DMS 273 (cell line): Measurements from ENCODE around the gene SPRY1.
A peak's percentile ranks its signal among the peaks of the same experiment; 100 is the strongest.

Source experiments
- DNase-seq: peaks from one replicate; lab custom pipeline; 2025; ENCODE audit not compliant: unreplicated experiment; lab: John Stamatoyannopoulos, UW

The SPRY1 gene

DNA sequence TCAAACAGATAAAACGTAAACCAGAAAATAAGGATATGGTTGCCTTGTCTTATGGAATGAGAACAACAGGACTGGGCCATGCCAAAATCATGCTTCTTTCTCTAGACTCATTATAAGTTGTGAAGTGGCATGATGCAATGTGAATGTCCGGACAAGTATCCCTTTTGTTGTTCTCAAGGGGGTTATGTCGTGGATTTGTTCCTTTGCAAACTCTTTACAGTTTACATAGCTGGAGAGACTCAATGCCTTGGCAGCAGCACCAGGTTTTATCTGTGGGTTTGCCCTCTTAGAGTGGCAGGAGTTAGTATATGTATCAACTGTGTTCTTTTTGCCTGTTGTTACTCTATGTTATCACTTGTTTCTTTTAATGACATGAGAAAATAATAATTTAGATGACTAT, 41.4 kb downstream of the SPRY1 start:
- no peak for DNase-seq

DNA sequence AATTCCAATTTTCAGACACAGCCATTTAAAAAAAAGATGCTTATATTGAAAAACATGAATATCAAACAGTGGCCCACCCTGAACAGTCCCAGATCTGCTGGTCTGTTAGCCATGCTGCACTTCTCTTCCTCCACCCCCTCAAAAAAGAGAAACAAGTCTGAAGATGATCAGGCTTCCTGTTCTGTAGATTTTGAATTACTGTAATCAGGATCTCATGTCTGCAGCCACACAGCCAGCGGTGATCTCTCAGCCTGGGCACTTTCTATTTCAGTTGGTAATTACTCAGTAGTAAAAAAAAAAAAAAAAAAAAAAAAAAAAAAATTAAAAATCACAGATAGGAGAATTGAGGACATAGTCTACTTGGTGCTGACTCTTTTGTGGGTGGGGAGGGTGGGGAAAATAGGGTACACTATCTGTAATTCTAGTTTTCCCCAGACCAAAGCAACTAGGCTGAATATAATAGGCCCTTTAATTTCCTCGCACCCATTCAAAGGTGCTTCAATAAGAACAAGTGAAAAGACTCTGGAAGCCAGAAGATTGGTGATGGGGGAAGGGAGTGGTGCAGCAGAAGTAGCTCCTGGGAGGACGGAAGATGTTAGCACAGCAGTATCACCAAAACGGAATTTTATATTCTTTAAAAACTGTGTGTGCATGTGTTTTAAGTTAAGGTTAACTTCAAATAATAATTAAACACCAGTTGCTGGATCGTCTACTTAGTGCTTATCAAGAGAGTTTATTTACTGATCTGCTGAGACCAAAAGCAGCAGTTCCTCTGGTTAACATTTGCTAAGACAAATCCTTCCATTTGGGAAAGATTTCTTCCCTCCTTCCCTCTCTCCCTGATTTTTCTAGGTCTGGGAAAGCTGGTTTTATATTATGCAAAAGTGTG, 47.0 kb downstream of the SPRY1 start:
- peak; percentile 47 for DNase-seq

DNA sequence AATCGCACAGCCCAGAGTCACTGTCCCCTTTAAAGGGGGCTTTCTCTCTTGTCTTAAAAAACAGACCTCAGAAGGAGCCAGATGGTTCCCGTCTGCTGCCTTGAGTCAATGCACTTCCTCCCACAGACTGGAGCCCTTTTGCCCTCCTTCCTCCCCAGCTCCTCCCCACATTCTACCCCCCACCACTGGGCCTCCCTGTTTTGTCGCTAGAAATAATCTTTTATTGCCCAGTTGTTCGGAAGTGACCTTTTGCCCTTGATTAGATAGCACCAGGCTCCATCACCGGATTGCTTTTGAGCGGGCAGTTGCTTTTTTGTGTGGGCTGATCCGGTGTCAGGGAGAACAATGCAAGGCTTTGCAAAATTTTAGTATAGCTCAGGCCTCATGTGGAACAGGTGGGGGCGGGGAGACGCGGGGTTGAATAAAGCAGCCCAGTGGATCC, 47.7 kb downstream of the SPRY1 start:
- DNase-seq: peak; percentile 75

DNA sequence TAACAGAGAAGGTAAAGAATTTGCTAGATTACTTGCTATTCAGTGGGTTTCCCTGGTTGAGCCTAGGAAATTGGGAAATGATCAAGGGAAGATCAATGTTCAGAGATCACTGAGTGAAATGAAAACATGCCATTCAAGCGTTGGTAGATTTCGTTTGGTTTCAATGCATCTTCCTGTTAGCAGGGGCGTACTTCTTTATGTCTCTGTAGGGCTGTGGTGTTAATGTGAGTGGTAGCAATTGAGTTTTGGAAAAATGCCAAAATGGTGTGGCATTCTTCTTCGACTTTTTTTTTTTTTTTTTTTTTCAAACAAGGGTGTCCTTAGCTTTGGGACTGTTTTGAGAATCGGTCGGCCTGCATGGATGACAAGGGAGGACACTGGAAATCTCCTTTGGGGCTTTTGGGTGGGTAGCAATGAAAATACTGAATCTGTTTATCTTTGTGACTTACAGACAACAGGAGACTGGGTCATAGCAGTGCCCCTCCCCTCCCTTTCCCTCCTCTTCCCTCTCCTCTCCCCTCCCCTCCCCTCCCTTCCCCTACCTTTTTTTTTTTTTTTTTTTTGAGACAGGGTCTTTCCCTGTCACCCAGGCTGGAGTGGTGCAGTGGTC, 50.4 kb downstream of the SPRY1 start:
- DNase-seq: peak; percentile 2

DNA sequence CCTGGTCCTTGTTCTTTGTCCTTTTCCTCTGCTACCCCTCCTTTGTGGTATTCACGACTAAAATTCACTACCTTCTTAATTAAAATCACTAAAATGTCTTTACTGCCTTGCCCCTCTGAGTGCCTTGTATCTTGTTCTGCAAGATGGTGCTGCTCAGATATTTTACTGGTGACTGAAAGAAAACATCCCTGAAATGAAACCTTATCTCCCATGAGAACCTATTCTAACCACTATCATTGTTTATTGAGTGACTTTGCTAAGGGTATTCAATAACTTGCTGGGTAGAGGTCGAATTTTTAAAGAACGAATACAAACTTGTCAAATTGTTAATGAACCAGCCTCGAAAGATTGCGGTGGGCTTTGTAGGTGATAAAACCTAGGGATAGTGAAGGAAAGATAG, 52.8 kb downstream of the SPRY1 start:
- no peak for DNase-seq

DNA sequence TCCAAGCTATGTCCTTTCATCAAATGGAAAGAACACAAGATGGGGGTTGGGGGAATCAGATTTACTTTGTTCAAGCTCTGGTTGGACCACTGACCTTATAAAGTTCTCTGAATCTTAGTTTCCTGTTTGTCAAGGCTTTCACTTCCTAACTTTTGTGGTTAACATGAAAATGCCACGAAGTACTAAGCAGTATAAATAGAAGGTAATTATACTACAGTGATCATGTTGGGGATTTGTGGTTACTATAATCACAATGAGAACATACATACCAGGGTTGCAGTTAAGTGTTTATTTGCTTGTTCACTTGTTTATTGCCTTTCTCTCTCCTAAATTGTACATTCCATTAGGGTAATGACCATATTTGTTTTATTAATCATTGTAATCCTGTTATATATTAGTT, 53.2 kb downstream of the SPRY1 start:
- no peak for DNase-seq

DNA sequence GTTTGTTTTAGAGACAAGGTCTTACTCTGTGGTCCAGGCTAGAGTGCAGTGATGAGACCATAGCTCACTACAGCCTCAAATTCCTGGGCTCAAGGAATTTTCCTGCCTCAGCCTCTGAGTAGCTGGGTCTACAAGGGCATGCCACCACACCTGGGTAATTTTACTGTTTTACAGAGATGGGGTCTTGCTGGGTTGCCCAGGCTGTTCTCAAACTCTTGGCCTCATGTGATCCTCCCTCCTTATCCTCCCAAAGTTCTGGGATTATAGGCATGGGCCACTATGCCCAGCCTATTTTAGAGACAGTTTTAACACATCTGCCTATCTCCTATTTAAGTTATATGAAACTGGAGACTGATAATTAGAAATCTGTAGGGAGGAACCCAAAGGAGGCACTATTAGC, 53.8 kb downstream of the SPRY1 start:
- no peak for DNase-seq

DNA sequence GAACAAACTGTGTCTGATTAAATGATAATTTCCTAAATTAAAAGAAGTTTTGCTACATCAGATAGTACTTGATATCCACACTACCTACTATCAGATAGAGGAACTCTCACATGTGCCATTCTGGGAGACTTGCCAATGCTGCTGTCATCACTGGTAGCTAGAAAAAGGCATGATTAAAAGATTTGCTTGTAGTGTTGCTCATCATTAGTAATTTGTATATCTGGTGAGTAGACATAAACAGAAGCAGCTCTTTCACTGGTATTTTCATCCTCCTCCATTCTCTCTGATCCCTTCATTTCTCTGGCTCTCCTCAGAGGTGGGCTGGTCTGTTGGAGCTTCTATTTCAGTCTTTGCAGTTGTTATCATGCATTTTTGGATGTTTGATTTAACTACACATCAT, 56.0 kb downstream of the SPRY1 start:
- peak; percentile 79 for DNase-seq

DNA sequence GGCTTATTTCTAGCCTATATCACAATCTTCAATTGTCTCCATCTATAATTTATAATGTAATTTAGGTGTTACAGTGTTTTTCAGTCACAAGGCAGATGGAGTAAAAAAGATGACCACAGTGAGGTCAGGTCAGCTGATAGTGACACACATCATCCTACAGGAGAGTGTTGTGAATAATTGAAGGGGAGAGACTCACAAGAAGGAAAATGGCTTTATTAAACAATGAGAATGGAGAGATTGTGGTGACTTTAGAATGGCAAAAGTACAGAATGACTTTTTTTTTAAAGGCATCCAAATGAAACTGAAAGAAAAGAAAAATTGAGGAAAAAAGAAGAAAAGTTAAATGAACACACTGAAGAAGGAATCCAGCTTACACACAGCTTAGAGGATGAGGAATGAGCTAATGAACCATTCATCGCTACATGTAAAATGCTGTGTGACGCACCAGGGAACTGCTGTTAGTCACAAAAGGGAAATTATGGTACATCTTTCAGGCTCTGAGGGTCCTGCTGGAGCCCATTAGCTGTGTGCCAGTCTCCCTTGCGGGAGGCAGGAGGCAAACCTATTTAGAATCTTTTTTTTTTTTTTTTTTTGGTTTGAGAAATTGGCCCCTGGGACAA, 56.6 kb downstream of the SPRY1 start:
- no peak for DNase-seq
